Neural progenitor cell (in vitro differentiated cells): ENCODE results near the gene ENAH.

Experiments used
- EZH2 ChIP-seq: fragments of 200-600 bp; sonication (generic); IDR thresholded peaks from 2 replicates; pipeline ENCODE4 v1.6.1; 2017; ENCODE audit warnings: antibody characterized with exemption, mild to moderate bottlenecking, moderate library complexity
- EZH2phosphoT487 ChIP-seq: fragments of 200-600 bp; sonication (generic); IDR thresholded peaks from 2 replicates; pipeline ENCODE4 v1.6.1; 2017; ENCODE audit warnings: antibody characterized with exemption
- TF ChIP-seq, protein P1 (sequence below): fragments of 200-600 bp; sonication (generic); IDR thresholded peaks from 2 replicates; pipeline ENCODE4 v1.5.1; 2017; ENCODE audit warnings: antibody characterized with exemption, mild to moderate bottlenecking

DNA sequence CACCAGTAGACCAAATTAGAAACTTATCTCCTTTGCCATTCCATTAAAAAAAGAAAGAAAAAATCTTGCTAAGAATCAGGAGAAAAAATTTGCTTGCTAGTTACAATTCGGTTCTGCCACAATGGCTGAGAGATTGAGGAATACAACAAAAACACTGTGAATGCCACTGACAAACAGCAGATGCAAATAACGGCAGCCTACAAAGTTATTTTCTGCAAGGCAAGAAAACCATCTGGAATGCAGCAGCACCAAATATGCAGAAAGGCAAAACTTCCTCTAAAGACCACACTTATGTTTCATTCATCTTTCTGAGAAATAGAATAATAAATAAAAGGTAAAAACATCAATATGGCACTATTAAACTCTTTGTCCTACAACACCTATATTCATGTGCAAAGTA, 75.7 kb downstream of the ENAH start:
- TF ChIP-seq, protein P1, sequence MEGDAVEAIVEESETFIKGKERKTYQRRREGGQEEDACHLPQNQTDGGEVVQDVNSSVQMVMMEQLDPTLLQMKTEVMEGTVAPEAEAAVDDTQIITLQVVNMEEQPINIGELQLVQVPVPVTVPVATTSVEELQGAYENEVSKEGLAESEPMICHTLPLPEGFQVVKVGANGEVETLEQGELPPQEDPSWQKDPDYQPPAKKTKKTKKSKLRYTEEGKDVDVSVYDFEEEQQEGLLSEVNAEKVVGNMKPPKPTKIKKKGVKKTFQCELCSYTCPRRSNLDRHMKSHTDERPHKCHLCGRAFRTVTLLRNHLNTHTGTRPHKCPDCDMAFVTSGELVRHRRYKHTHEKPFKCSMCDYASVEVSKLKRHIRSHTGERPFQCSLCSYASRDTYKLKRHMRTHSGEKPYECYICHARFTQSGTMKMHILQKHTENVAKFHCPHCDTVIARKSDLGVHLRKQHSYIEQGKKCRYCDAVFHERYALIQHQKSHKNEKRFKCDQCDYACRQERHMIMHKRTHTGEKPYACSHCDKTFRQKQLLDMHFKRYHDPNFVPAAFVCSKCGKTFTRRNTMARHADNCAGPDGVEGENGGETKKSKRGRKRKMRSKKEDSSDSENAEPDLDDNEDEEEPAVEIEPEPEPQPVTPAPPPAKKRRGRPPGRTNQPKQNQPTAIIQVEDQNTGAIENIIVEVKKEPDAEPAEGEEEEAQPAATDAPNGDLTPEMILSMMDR = no peak
- TF ChIP-seq EZH2phosphoT487 = no peak
- no peak for TF ChIP-seq EZH2
